LoVo (cell line): Measurements from ENCODE around the gene PRKCA.
"Not testable (repeated sequence)": the region's sequence is repeated elsewhere in the genome, so short reads cannot be mapped to it uniquely, and the experiment has no call there.

Experiments
- DNase-seq: peaks from one replicate; pipeline ENCODE4 v3.0.0-alpha.2; 2016; ENCODE audit warnings: low spot score

PRKCA gene

DNA sequence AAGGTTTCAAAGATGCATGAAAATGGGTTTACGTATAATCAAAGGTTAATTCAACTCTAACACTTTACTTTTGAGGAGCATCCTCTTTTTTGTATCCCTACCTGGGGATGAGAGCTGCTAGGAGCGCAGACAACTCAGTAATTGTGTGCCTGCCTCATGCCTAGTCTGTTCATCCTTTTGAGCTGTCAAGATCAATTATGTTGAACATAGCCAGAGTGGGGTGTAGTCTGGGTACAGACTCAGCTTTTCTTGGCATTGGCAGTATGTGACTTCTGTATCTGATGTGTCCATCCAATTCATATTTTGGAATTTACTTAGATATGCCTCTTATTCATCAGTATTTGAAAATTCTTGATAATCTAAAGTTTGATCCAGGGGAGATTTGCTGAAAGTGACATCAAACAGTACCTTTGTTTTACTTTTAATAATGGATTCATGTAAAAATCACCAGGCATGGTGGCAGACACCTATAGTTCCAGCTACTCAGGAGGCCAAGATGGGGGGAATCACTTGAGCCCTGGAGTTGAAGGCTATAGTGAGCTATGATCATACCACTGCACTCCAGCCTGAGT, 24.1 kb downstream of the PRKCA start:
- no peak for DNase-seq

DNA sequence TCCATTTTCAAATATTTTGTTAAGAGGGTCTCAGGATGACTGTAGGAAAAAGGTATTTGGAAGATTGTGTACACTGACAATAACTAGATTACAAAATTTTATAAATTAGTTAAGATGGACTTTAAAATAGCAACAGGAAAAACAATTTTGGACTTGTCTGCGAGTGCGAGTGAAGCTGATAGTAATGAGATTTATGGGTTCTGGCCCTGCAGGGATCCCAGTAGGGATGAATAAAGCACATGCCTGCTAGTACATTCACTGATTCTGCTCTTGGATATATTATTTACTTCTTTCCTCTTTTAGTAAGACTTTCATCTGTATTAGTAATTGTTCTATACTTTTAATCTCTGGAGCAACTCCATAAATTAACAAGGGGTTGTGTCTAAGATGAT, 28.2 kb downstream of the PRKCA start:
- DNase-seq, result no peak

DNA sequence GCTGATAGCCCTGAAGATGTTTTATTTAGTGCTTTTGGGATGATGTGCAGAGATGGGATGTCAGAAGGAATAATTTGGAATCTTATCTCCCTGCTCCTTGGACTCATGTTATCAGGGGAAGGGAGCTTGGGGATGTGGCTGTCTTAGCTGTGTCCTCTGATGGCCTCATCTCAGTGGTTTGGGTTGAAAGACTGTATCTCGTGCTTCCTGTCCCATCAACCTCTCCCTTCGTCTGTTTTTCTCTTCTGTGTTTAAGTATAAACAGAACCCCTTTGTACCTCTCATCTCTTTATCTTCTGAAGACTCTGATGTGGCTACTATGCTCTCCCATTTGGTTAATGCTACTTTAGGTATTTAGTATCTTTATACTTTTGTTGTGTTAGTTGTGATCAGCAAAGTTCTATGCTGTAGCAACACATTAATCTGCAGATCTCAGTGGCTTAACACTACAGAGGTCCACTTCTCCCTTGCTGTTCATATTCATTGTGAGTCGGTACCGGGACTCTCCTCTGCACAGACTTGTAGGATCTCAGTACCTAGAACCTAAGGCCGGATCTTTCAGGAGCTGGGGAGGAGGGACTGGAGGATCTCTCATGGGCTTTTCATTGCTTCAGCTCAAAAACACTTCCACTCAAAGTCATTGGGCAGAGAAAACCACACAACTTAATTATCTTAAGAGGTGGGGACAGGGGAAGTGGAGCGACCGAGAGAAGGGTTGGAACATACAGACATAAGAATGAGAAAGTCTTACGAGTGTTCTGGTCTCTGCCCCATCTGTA, 28.8 kb downstream of the PRKCA start:
- no peak for DNase-seq

DNA sequence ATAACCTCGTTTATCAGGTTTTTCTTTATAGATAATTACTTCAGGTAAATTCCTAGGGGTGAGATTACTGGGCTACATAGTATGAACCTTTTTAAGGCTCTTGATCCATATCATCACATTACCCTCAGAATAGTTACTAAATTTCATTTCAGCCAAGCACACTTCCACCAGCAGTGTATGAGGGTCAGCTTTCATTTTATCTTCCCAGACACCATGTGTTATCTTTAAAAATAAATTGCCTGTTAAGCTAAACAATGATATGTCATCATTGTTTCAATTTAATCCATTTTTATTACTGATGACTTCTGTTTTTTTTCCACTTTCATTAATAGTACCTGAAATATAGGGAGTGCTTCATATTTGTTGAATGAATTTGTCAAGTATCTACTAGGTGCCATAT, 33.4 kb downstream of the PRKCA start:
- no peak for DNase-seq

DNA sequence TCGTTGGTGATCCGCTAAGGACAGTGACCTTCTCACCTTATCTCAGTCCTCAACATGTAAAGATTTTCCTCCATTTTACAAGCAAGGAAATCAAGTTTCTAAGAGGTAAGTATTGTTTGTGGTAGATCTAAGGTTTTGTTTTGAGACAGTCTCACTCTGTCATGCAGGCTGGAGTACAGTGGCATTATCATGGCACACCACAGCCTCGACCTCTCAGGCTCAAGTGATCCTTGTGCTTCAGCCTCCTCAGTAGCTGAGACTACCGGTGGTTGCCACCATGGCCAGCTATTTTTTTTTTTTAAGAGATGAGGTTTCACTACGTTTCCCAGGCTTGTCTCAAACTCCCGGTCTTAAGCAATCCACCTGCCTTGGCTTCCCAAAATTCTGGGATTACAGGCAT, 34.9 kb downstream of the PRKCA start:
- DNase-seq, result no peak

DNA sequence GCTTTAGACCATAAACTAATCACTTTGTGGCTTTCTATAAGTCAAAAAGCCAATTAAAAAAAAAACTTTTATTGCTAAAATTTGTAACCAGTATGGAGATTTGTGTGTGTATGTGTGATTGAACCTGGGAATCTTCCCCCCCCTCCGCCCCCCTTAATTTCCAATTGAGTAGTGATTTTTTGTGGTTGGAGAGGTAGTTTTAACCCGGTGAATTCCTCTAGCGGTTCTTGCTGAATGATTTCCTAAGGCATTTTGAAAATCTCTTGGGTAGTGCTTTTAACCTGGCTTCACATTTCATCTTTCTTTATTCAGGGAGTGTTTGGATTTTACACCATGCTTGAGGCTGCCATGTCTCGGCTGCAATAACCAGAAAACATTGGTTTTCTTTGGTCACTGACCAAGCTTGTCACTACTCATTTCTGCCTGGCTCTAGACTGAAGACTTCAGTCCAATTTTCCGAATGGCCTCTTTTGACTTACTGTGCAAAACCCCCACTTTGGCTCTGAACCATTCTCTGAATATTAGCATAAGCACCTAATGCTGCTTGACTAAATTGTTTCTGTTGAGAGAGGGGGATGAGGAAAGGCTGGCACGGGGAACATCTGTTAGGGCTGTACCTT, 35.6 kb downstream of the PRKCA start:
- no peak for DNase-seq

DNA sequence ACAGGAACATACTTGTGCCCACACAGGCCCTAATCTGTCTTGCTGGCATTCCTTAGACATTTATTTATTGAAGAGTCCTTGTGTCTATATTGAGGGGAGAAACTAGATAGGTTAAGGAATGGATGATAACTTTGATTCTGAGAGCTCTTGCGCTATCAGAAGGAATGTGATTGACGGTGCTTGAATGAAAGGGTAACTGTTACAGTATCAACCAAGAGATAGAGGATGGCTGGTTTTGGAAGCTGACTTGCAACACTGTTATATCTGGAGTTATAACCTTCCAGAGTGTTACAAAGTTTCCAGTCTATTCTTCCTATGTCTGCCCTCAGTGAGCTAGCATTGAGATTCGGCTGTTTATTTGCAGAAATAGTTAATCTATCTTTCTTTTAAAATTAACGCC, 36.5 kb downstream of the PRKCA start:
- DNase-seq, result no peak

DNA sequence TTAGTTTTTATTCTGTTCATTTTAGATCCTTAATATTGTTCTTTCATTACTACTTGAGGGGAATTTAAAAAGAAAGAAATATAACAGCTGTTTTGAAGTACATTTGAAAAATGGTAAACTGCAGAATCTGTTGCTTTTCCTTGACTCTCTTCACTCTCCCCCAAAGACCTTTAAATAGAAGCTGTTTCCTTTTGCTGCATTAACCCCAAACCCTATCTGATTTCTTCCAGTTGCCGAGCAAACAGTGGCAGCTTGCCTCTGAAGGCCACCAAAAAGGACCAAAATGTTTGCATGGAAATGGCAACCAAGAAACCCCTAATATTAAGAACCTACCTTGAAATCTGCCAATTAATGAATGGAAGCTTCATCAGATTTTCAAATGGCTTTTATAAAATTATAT, 37.1 kb downstream of the PRKCA start:
- DNase-seq, result no peak

DNA sequence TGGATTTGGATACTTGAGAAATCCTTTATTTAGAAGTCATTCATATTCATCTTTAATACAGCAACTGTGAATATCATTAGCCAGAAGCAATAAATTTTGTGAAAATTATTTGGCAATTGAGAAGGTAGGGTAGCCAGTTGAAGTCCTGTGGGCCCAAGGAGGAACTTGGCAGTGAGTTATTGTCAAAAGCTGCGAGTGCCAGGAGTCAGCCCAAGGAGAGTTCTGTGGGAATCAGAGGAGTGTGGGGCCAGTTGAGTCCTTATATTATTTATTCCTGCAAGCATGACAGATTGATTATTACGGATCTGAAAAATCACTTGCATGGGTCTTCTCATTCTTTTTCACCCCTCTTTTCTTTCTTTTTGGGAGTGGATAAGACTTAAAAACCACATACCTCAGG, 38.3 kb downstream of the PRKCA start:
- DNase-seq, result no peak

DNA sequence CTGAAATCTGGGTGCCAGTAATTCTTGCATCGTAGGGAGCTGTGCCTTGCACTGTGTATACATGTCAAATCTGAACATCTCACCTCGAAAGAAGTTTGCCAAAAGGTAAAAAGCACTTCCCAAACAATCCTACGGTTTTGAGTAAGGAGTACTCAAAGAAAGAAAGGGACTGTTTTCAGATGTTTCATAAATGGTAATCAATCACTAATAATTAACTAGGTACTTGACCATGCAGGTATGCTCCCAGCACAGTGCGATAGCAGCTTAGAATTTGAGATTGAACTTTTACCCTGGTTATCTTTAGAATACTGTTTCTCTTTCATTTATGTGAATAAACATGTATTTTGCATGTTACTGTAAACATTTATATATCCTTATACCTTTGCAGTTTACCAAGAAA, 39.0 kb downstream of the PRKCA start:
- DNase-seq, result no peak

DNA sequence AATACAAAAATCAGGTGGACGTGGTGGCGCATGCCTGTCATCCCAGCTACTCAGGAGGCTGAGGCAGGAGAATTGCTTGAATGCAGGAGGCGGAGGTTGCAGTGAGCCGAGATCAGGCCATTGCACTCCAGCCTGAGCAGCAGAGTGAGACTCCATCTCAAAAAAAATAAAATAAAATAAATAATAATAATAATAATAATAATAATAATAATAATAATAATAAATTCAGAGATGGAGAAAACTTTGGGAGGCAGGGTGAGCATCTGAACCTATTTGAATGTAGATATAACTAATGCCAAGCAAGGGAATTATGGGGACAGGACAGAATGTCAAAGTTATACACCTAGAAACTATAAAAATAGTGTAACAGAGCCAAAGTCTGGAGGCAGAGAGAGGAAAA, 39.9 kb downstream of the PRKCA start:
- DNase-seq, result not testable (repeated sequence)

DNA sequence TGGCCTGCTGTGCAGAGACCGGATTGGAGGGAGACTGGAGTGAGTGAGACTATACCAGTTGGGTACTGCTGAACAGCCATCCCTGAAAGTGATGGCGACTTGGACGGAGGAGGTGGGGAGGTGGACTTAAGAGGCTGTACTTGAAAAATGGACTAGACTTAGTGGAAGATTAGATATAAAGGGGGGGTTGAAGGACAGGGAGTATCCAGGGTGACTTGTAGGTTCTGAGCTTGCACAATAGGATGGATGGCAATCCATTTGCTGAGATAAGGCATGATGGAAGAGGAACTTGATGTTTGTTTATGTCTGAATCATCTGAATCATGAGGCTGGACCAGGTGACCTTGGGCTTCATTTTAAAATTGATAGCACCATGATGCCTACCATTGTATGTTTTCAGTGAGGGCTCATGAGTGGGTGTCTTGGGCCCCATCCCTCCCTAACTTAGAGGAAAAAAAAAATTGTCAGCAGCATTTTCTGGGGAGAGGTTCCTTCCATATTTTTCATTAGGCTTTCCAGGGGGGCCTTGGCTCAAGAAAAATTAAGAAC, 41.2 kb downstream of the PRKCA start:
- no peak for DNase-seq

DNA sequence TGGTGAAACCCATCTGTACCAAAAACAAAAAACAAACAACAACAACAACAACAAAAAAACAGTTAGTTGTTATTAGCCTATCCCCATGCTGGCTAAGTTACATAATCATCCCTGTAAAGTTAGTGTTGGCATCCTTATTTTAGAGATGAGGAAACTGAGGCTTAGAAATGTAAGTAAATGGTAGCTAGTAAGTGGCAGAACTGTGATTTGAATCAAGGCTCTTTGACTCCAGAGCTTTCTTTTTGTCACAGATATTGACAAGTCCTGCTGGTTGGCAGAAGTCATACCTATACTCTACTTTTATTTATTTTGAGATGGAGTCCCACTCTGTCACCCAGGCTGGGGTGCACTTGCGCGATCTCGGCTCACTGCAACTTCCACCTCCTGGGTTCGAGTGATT, 42.1 kb downstream of the PRKCA start:
- no peak for DNase-seq

DNA sequence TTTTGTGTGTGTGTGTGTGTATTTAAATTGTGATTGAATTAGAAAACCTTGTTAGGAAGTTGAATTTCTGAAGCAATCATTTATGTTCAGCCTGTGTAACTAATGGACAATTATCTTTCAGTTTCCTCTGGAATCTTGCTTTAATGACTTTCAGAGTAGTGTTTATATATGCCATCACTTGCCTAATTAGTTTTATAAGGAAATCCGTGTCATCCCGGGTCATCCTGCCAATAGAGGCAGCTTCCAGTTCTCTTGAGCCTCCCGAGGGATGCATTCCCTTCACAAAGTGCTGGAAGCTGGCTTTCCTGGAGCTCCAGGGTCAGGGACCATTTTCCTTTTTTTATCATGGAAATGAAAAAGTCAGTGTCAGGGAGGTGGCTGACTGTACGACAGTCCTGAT, 42.9 kb downstream of the PRKCA start:
- no peak for DNase-seq

DNA sequence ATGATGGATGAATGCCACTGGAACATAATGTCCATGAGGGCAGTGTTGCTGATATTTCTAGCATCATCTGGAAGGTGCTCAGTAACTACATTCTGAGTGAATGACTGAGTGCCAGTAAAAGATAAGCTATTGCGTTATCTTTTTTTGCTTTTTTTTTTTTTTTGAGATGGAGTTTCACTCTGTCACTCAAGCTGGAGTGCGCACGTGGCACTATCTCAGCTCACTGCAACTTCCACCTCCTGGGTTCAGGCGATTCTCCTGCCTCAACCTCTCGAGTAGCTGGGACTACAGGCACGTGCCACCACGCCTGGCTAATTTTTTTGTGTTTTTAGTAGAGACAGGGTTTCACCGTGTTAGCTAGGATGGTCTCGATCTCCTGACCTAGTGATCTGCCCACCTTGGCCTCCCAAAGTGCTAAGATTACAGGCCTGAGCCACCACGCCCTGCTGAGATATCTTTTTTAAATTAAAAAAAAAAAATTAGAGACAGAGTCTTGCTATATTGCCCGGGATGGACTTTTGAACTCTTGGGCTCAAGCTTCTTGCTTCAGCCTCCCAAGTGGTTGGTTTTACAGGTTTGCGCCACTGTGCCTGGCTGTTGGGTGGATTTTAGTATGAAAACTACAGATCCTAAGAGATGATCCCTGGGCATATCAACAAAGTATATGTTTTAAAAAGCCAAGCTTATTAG, 43.7 kb downstream of the PRKCA start:
- not testable (repeated sequence) for DNase-seq

DNA sequence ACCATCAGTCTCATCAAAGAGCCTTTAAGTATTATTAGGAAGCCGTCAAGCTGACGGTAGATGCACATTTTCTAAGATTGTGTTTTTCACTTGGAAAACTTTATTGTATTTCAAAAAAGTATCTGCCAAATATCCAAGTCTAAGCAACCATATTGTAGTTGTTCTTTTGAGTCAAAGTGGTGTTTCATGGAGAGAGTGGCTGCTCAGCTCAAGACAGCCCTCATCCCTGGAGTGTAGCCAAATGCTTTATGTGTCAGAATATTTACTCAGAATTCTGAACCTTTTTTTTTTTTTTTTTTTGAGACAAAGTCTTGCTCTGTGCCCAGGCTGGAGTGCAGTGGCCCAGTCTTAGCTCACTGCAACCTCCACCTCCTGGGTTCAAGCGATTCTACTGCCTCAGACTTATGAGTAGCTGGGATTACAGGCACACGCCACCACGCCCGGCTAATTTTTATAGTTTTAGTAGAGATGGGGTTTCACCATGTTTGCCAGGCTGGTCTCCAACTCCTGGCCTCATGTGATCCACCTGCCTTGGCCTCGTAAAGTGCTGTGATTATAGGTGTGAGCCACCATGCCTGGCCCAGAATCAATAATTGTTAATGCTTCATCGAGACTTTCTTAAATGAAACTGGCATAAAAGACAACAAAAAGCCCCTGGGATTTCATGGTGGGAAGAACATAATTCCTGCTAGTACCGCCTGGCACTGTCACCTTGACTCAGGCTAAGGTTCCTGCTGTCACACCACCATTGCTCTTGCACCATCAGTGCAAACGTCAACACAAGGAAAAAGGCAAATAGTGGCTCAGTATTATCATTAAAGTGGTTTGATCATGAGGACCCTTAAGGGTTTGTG, 45.5 kb downstream of the PRKCA start:
- peak; percentile 55 for DNase-seq

DNA sequence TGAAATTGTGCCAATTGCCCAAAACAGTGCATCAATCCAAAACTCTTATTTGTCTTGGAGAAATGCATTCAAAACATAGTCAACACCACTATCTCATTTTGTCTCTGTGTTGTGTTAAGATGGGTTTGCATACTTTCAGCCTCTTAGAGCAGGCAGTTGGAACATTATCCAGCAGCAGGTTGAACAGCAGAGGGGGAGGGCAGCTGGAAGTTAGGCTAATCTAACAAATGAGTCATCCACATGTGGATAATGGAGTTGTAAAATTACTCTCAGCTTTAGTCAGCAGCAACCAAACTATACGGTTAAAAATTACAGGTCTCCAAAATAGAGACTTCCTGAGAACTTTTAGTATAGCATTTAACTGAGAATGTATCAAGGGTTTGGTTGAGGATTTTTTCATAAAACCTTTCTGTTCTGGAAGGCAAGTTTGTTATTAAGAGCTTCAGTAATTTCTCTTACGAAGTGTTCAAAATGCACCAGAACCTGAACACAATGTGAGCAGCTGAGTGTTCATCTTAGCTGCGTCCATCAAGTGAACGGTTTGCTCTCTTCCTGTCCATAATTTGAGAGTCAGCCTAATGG, 46.3 kb downstream of the PRKCA start:
- peak; percentile 47 for DNase-seq

DNA sequence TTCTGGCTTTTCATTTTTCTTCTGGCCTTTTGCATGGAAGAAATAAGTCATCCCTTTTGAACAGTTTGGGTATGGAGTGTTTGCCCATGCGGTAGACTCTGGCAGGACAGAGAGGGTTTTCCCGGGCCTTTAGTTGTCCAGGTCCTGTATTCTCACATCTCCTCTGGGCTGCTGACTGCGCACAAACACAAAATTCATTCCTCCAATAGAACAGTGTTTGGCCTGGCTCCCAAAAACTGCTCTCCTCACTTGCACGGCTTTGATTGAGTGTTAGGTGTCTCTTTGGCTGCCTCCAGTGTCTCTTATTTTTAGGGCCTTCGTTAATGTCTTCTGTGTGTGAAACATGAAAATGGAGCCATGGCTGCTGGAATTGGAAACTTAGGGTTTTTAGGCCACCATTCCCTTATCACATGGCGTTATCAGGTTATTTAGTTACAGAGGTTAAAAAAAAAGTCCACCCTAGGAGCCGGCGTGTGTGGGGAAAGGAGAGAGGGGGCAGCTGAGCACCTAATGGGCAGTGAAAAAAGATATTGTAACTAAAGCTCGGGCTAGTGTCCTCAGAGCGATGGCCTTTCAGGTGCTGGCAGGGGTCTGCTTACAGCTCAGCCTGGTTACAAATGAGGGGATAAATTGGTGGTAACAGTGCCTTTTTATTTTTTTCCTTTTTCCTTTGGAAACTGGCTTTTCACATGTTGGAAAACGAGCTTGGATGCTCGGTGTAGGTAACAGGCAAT, 47.3 kb downstream of the PRKCA start:
- no peak for DNase-seq

DNA sequence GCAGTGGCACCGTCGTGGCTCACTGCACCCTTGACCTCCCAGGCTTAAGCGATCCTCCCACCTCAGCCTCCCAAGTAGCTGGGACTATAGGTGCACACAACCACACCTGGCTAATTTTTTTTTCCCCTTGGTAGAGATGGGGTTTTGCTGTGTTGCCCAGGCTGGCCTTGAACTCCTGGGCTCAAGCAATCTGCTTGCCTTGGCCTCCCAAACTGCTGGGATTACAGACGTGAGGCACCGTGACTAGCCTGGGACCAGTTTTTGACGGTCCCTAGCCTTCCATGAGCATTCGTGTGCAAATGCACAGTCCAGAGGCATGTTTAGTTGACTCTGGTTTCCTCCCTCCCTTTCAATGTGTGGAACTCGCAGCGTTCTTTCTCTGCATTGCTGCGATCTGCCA, 48.2 kb downstream of the PRKCA start:
- not testable (repeated sequence) for DNase-seq

DNA sequence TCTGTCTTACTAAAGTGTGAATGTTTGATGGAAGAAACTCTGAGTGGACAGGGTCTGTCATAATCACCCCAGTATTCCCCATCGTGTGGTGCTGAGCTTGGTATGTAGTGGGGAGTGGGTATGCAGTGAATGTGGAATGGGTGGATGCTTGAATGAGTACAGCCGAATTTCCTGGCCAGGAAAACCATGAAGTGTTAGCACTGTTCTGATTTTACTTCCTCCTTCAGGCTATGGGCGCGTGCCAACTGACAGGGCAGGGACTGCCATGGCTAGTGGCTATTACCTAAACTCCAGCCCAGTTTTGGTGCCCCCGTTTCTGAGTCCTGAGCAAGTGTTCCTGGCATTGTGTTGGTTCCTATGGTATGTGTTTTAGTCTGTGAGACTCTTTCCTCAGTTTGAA, 48.6 kb downstream of the PRKCA start:
- DNase-seq, result no peak

DNA sequence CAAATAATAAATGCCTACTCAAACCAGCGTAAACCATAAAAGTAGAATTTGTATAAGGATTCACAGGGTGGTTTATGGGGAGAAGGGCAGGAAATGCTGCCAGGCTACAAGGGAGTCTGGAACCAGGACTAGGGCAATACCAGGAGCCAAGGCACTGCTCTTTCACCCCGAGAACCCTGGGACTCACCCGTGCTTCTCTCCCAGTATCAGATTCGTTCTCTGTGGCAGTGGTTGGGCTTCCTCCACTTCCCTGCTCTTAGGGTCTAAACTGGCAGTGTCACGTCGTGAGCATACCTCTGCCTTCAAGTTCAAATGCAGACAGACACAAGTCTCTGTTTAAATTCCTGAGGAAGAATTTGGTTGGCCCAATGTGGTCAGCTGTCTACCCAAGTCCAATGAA, 49.3 kb downstream of the PRKCA start:
- no peak for DNase-seq
